ENCODE measurements around the gene MMADHC.
"Not testable (repeated sequence)": the region's sequence is repeated elsewhere in the genome, so short reads cannot be mapped to it uniquely, and the experiment has no call there.

Gene MMADHC

GRCh38 chr2:149595056-149595963 lies 7.7 kb upstream of the MMADHC start:
- DNase-seq (ENCODE audit: low spot score), result no peak

GRCh38 chr2:149594411-149594810 lies 6.8 kb upstream of the MMADHC start:
- DNase-seq (ENCODE audit: low spot score), result no peak

- DNase-seq (ENCODE audit: low spot score), result no peak
These were observed 444 bp upstream of the MMADHC start for GRCh38 chr2:149587950-149588487.

- no peak for DNase-seq (ENCODE audit: low spot score)
These were observed 716 bp downstream of the MMADHC start for GRCh38 chr2:149586898-149587219.

GRCh38 chr2:149586063-149586462 lies 1.5 kb downstream of the MMADHC start:
- no peak for DNase-seq (ENCODE audit: low spot score)

GRCh38 chr2:149585166-149585885 lies 2.2 kb downstream of the MMADHC start:
- DNase-seq (ENCODE audit: low spot score), result no peak

GRCh38 chr2:149579972-149580882 lies 7.3 kb downstream of the MMADHC start:
- DNase-seq (ENCODE audit: low spot score), result no peak

GRCh38 chr2:149577269-149577668 lies 10.3 kb downstream of the MMADHC start:
- no peak for DNase-seq (ENCODE audit: low spot score)

GRCh38 chr2:149575752-149576151 lies 11.8 kb downstream of the MMADHC start:
- DNase-seq (ENCODE audit: low spot score), result no peak

- DNase-seq (ENCODE audit: low spot score), result no peak
These were observed 12.3 kb downstream of the MMADHC start for GRCh38 chr2:149575277-149575676.

- no peak for DNase-seq (ENCODE audit: low spot score)
These were observed 13.8 kb downstream of the MMADHC start for GRCh38 chr2:149573760-149574159.

- no peak for DNase-seq (ENCODE audit: low spot score)
These were observed 15.2 kb downstream of the MMADHC start for GRCh38 chr2:149572102-149572953.

- DNase-seq (ENCODE audit: low spot score), result no peak
These were observed 19.4 kb downstream of the MMADHC start for GRCh38 chr2:149568138-149568537.

GRCh38 chr2:149566652-149567051 lies 20.9 kb downstream of the MMADHC start:
- DNase-seq (ENCODE audit: low spot score), result no peak

GRCh38 chr2:149565625-149566024 lies 21.9 kb downstream of the MMADHC start:
- DNase-seq (ENCODE audit: low spot score), result not testable (repeated sequence)

GRCh38 chr2:149564983-149565382 lies 22.6 kb downstream of the MMADHC start:
- DNase-seq (ENCODE audit: low spot score), result no peak

- no peak for DNase-seq (ENCODE audit: low spot score)
These were observed 23.5 kb downstream of the MMADHC start for GRCh38 chr2:149564097-149564496.

- DNase-seq (ENCODE audit: low spot score), result no peak
These were observed 25.3 kb downstream of the MMADHC start for GRCh38 chr2:149562324-149562723.

- DNase-seq (ENCODE audit: low spot score), result peak; percentile 12
These were observed 26.2 kb downstream of the MMADHC start for GRCh38 chr2:149561309-149561926.

GRCh38 chr2:149559341-149560068 lies 28.1 kb downstream of the MMADHC start:
- DNase-seq (ENCODE audit: low spot score), result no peak
